A549 (cell line): ENCODE measurements around the gene SLC29A3.

Experiments
- POLR2A ChIP-seq: IDR thresholded peaks from 2 replicates; pipeline ENCODE4 v1.6.1; 2012; ENCODE audit warnings: mild to moderate bottlenecking, low read length
- TF ChIP-seq, protein P1 (sequence below): fragments of >200 bp; sonication (Bioruptor Twin); formaldehyde crosslinking; IDR thresholded peaks from 3 replicates; pipeline ENCODE4 v1.5.1; 2016

DNA sequence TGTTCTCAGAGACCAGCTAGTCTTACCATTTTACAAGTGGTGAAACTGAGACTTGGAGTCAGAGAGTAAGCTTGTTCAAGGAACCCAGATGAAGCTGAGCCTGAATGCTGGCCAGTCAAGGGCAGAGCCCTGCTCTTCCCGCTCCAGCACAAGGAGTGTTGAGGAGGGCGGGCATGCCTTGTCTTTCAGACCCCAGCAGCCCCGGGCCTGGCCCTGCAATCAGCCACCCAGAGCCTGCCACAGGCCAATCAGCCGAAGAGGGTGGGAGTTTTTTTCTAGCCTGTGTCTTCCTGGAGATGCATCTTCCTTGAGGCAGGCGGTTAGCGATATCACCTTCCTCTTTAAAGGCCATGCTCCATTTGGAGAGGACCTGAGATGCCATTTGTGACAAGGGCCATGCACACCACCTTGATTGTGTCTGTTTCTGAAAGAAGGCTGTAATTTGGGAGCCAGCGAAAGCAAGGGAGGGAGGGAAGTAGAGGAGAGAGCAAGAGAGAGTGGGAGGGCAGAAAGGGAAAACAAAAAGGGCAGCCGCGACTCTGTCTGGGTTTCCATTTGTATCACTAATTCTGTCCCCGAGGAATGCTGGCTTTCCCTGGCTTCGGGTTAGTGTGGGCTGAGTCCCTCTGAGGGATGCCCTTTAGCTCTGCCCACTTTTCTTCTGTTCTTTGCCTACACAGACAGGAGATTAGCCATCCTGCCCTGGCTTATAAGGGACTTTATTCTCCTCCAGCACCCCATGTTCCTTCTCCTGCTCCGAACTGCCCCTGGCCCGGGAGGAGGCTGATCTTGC lies 85.6 kb downstream of the SLC29A3 start:
- TF ChIP-seq, protein P1, sequence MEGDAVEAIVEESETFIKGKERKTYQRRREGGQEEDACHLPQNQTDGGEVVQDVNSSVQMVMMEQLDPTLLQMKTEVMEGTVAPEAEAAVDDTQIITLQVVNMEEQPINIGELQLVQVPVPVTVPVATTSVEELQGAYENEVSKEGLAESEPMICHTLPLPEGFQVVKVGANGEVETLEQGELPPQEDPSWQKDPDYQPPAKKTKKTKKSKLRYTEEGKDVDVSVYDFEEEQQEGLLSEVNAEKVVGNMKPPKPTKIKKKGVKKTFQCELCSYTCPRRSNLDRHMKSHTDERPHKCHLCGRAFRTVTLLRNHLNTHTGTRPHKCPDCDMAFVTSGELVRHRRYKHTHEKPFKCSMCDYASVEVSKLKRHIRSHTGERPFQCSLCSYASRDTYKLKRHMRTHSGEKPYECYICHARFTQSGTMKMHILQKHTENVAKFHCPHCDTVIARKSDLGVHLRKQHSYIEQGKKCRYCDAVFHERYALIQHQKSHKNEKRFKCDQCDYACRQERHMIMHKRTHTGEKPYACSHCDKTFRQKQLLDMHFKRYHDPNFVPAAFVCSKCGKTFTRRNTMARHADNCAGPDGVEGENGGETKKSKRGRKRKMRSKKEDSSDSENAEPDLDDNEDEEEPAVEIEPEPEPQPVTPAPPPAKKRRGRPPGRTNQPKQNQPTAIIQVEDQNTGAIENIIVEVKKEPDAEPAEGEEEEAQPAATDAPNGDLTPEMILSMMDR: no peak
- no peak for TF ChIP-seq POLR2A
